ENCODE results near the gene RBP7.

RBP7 gene

GRCh38 chr1:10032590-10033358 is 35.7 kb downstream of the RBP7 start, which contains the start of gene UBE4B:
Gene UBE4B, plus strand, starts transcription at chr1:10032958. Its CDS starts 713 bp downstream, at chr1:10033671.
- DNase-seq, result peak; percentile 96

GRCh38 chr1:10033359-10033845 is 36.4 kb downstream of the RBP7 start:
- no peak for DNase-seq

- DNase-seq, result no peak
Observed at GRCh38 chr1:10042746-10043145, 45.7 kb downstream of the RBP7 start.

- no peak for DNase-seq
Observed at GRCh38 chr1:10045480-10046355, 48.7 kb downstream of the RBP7 start.

GRCh38 chr1:10046356-10047085 is 49.5 kb downstream of the RBP7 start:
- no peak for DNase-seq

- DNase-seq, result no peak
Observed at GRCh38 chr1:10048601-10049000, 51.6 kb downstream of the RBP7 start.

- no peak for DNase-seq
Observed at GRCh38 chr1:10050611-10051010, 53.6 kb downstream of the RBP7 start.

GRCh38 chr1:10051656-10052055 is 54.6 kb downstream of the RBP7 start:
- DNase-seq, result no peak

- no peak for DNase-seq
Observed at GRCh38 chr1:10052347-10052746, 55.3 kb downstream of the RBP7 start.

GRCh38 chr1:10054465-10054864 is 57.4 kb downstream of the RBP7 start:
- no peak for DNase-seq

GRCh38 chr1:10056599-10056987 is 59.6 kb downstream of the RBP7 start:
- DNase-seq, result no peak

- no peak for DNase-seq
Observed at GRCh38 chr1:10057343-10057742, 60.3 kb downstream of the RBP7 start.

- DNase-seq, result no peak
Observed at GRCh38 chr1:10057796-10058195, 60.8 kb downstream of the RBP7 start.

- no peak for DNase-seq
Observed at GRCh38 chr1:10059342-10059718, 62.3 kb downstream of the RBP7 start.

- no peak for DNase-seq
Observed at GRCh38 chr1:10060311-10061100, 63.5 kb downstream of the RBP7 start.

- no peak for DNase-seq
Observed at GRCh38 chr1:10061276-10061675, 64.2 kb downstream of the RBP7 start.

GRCh38 chr1:10063878-10064277 is 66.8 kb downstream of the RBP7 start:
- no peak for DNase-seq

- no peak for DNase-seq
Observed at GRCh38 chr1:10064416-10065343, 67.7 kb downstream of the RBP7 start.

- no peak for DNase-seq
Observed at GRCh38 chr1:10065344-10065685, 68.3 kb downstream of the RBP7 start.

All from NCI-H1048 (cell line).